Embryonic facial prominence (tissue), 1 donor: ENCODE data around the gene RBM6.
"Not testable (repeated sequence)": the region's sequence is repeated elsewhere in the genome, so short reads cannot be mapped to it uniquely, and the experiment has no call there.

Experiments used
- DNase-seq: peaks from one replicate; pipeline ENCODE4 v3.0.0-alpha.2; 2016; ENCODE audit errors: extremely low spot score

The RBM6 gene

DNA sequence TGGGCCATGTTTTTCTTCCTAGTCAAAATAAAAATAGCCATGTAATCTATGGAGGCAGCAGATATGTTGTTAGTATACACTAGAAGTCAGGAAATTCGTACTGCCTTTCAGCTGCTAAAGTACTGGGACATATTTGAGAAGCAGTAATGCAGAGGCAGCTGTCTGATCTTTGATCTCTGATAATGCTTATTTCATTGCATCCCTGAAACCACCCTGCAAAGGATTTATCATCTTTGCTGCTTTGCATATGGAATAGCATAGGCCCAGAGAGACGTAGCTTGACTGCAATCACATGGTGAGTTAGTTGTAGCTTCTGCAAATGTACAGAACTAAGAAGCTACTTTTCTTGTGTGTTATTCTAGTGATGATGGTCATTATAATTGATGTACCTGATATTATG, 52.4 kb downstream of the RBM6 start:
- DNase-seq, result no peak

DNA sequence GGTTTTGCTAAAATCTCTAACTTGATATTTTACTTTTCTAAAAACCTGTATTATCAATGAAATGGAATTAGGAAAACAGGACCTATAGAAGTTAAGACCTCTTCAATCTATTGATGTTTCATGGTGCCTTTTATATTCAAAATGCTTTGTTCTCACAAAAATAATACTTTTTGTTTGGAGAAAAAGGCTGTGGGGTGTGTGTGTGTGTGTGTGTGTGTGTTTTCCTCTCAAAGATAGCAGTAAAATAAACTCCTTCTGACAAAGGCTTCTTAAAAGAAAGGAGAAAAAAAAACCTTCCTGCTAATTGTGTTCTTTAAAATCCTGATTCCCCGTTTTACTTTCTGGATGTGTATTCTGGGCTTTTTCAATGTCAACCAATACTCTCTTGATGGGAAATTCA, 54.5 kb downstream of the RBM6 start:
- DNase-seq, result no peak

DNA sequence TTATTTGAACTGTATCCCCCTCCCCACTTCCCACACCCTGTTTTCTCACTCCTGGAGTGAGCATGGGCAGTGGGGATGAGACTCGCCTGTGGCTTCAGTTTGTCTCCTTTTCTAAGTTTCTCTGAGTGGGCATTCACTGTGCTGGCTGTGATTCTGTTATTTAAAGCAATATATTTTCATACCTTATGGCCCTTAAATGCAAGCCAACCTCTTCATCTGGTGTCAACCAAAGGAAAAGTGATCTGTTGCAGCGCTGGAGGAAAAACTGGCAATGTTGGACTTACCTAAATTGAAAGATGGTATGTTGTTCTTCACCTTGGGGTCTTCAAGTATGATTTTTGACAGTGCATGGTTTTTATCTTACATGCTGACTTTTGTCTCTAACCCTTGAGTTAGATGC, 56.1 kb downstream of the RBM6 start:
- no peak for DNase-seq

DNA sequence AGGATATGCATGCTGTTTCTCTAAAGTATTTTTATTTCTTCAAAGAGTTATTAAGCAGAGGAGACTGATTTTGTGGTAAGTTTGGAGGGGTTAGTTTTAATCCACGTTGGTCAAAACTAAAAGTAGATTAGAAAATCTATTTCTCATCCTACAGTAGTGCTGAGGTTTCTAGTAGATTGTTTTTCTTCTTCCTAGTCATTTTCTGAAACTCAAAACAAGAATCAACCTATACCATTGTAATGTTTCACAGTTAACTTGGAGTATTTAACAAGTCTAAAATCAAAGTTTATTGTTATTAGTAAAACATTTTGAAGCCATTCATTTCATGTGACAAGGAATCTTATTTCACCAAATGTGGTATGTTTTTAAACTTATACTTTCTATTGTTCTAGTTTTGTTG, 57.9 kb downstream of the RBM6 start:
- no peak for DNase-seq

DNA sequence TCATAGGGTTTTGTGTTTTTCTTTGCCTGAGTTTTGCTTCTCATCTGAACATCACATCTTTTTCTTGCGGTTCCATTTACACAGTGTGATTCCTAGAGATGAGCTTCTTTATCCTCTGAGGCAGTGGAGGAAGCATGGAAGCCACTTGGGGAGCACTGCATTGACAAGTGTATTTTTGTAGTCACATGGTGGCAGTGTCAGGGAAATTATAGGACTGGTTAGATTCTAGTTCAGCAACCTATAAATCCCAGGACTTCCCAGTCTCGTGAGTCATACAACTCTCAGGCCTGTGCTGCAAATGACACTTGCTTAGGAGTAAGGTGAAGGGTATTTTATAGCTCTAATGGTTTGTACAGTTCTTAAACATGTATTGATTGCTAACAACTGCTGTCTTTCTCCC, 58.4 kb downstream of the RBM6 start:
- DNase-seq, result no peak

DNA sequence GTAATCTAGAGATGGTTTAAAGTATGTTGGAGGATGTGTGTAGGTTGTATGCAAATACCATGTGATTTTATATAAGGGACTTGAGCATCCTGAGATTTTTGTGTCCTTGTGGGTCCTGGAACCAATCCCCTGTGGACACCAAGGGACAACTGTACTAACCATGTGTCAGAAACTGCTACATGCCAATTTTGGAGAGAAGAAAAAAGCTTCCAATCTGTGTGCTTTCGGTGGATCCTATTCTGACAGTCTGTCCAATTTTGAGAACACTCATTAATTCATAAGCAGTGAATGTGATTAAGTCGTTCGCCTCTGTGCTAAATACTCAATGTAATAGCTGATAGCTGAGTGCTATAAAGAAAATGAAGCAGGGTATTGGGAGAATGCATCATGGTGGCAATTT, 61.6 kb downstream of the RBM6 start:
- DNase-seq, result no peak

DNA sequence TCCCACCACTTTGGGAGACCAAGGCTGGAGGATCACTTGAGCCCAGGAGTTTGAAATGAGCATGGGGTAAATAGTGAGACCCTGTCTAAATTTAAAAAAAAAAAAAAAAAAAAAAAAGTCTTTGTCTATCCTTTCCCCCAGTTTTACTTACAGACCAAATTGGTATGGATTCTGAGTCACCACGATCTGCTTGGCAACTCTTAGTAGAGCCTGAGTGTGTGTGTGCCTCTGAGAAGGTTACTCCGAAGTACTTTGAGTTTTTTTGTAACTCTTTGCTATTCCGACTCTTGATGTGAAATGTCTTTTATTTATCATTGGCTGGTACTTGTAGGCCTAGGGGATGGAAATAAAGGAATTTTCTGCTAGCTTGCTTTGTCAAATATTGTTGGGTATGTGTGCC, 63.3 kb downstream of the RBM6 start:
- no peak for DNase-seq

DNA sequence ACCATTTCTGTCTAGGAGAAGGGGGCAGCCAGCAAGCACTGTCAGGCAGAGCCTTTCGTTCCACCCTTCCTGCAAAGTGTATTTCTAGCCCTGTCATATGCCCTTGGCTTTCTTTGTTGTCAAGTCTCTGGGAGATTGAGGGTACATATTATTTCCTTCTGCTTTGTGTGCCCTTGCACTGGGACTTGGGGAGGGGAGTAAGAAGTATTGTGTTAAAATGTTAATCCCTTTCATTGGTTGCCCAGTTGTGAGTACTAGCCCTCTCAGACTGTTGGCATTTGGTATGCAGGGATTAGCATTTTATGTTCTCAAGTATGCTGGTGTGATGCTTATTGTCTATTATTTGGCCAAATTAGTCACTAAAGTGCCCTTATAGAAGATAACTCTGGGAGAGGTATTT, 63.9 kb downstream of the RBM6 start:
- no peak for DNase-seq

DNA sequence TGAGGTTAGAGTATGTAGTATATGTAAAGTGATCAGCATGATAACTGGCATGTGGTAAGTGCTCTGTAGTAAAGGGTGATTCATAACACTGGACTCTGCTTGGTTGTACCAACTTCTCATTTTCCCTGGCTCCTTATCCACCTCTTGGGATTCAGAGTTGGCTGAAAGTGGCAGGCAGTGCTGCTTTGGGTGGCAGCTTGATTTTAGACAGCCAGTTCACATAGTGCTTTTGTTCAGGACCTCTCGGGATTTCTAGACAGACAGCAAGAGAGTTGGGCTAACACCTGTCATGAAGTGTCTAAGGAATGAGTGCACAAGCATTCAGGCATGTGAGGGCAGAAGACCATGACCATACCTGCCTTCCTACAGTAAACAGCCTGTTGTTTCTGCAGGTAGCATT, 69.0 kb downstream of the RBM6 start:
- no peak for DNase-seq

DNA sequence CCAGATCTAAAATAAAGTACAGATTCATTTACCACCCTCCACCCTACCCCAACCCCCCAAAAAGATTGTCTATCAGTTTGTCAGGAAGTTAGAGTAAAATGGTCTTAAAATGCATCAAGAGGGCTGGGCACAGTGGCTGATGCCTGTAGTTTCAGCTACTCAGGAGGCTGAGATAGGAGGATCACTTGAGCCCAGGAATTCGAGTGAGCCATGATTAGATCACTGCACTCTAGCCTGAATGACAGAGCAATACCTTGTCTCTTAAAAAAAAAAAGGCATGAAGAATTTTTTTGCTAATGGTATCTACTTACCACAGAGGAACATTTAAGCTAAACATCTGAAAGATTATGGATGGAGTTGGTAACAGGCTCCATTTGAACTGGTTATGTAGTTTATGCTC, 71.0 kb downstream of the RBM6 start:
- DNase-seq, result no peak

DNA sequence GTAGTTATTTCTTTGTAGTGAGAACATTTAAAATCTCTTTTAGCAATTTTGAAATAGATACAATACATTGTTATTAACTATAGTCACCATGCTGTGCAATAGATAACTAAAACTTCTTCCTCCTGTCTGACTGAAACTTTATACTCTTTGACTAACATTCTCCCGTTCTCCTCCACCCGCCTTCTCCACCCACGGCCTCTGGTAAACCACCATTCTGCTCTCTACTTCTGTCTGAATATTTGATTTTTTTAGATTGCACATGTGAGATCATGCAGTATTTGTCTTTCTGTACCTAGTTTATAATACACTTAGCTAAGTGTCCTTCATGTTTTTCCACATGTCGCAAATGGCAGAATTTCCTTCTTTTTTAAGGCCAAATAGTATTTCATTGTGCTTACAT, 76.0 kb downstream of the RBM6 start:
- DNase-seq, result no peak

DNA sequence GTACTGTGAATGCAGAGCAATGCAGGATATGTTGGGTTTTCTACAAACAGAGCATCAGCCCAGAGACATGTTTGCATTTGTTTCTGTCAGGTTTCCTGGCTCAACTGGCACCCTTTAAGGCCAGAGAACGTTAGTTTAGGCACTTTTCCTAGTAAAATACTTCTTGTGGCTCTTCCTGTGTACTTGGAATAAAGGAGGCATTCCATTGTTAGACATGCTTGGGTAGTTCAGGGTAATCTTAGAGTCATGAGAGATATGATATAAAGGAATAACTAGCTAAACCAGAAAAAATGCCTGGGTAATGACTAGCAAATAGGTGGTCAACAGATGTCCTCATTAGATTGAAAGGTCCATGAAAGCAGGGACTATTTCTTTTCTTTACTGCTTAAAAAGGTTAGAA, 88.4 kb downstream of the RBM6 start:
- no peak for DNase-seq

DNA sequence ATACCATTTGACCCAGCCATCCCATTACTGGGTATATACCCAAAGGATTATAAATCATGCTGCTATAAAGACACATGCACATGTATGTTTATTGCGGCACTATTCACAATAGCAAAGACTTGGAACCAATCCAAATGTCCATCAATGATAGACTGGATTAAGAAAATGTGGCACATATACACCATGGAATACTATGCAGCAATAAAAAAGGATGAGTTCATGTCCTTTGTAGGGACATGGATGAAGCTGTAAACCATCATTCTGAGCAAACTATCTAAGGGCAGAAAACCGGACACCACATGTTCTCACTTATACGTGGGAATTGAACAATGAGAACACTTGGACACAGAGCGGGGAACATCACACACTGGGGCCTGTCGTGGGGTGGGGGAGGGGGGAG, 91.3 kb downstream of the RBM6 start:
- DNase-seq, result not testable (repeated sequence)

DNA sequence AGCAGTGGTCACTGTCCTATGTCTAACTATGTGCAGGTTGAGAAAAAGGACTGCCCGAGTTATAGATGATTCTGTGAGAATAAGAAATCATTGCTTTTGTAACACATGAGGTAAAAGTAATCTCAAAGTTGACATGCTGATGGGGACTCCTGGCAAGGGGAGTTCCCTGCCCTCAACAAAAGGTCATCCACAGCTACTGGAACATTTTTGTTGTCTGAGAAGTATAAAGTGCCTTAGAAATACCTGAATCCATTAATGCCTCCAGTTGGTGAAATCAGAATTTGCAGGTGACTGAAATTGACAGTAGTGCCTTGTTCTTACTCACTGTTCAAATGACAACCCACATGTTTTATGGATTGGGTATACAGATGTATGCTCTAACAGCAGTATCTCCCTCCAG, 105.0 kb downstream of the RBM6 start:
- DNase-seq, result no peak

DNA sequence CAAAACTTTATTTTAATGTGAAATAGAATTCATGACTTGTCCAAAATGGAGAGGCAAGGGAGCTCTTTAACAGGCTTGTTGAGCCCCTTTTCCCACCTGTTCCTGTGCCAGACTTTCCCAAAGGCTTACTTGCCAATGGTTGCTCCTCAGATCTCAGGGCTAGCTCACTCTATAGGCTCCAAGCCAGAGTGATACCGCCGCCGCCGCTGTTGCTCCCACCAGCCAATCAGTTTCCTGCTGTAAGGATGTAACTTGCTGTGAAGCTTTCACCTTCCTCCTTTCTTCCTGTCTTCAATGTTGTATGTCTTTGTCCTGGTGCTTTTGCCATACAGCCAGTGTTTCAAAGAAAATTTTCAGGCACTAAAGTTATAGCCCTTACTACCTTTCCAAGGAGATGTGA, 107.5 kb downstream of the RBM6 start:
- DNase-seq, result no peak

DNA sequence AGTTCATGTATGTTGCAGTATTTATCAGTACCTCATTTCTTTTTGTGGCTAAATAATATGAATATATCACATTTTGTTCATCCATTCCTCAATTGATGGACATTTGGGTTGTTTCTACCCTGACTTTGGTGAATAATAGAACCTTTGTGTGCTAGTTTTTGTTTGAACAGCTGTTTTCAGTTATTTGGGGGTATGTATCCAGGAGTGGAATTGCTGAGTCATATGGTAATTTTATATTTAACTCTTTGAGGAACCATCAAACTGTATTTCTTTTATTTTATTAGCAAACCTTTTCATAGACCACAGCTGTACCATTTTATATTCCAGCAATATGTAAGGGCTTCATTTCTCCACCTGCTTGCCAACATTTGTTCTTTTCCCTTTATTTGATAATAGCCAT, 110.4 kb downstream of the RBM6 start:
- DNase-seq, result peak; percentile 29

DNA sequence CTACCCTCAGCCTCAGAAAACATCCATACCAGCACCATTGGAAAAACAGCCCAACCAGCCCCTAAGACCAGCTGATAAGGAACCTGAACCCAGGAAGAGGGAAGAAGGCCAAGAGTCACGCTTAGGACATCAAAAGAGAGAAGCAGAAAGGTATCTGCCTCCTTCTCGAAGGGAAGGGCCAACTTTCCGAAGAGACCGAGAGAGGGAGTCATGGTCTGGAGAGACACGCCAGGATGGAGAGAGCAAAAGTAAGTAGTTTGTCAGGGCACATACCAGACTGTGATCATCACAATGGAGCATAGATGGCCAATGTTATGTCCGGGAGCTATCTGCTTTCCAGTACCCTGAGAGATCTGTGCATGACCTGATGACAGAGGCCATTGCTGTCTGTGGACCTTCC, 117.8 kb downstream of the RBM6 start:
- DNase-seq, result no peak

DNA sequence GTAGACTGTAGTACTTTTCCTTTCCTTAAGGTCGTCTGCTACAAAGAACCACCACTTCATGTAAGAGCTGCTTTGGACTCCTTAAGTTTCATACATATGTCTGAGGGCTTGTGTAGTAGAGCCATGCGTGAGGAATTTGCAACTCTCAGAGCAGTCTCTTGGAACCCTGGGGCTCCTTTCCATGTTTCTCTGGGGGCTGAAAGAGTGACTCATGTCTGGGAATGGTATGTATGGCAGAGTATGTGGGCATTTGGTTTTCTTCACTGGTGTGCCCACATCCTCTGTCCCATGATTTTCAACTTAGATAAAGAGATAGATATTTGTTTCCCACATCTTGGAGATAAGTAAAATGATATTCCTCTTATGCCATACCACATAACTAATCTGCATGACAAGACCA, 128.2 kb downstream of the RBM6 start:
- no peak for DNase-seq

DNA sequence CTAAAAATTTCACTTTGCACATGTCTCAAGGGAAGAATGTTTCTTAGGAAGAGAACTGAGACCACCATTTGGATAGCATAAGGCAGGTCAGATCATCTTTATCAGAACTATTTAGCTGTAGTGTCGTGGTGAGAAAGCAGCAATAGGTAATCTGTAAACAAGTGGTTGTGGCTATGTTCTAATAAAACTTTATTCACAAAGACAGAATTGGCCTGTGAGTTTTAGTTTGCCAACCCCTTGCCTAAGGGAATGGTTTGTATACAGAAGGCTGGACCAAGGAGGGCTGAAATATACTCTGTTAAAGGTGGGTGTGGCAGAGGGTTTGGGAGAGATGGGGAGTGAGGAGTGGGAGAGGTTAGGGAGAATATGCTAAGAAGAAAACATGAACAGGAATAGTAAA, 138.1 kb downstream of the RBM6 start:
- no peak for DNase-seq

DNA sequence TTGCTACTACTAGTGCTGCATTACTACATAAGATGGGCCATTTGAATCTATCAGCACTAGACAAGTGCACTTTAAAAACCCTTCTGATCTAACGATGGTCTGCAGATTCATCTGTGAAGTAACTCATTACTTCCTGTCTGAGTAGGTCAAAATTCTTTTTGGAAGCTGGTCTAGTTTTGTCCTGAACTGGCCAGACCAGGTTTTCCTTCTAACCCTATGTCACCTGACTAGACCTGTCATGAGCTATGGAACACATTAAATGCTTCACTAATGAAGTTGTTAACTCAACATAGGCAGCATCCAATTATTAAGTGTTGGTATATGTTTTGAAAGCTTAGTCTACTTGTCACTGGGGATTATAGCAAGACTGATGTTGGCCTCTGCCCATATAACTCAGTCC, 138.7 kb downstream of the RBM6 start:
- no peak for DNase-seq

DNA sequence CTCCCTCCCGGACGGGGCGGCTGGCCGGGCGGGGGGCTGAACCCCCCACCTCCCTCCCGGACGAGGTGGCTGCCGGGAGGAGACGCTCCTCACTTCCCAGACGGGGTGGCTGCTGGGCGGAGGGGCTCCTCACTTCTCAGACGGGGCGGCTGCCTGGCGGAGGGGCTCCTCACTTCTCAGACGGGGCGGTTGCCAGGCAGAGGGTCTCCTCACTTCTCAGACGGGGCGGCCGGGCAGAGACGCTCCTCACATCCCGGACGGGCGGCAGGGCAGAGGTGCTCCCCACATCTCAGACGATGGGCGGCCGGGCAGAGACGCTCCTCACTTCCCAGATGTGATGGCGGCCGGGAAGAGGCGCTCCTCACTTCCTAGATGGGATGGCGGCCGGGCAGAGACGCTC, 145.0 kb downstream of the RBM6 start:
- DNase-seq, result not testable (repeated sequence)

DNA sequence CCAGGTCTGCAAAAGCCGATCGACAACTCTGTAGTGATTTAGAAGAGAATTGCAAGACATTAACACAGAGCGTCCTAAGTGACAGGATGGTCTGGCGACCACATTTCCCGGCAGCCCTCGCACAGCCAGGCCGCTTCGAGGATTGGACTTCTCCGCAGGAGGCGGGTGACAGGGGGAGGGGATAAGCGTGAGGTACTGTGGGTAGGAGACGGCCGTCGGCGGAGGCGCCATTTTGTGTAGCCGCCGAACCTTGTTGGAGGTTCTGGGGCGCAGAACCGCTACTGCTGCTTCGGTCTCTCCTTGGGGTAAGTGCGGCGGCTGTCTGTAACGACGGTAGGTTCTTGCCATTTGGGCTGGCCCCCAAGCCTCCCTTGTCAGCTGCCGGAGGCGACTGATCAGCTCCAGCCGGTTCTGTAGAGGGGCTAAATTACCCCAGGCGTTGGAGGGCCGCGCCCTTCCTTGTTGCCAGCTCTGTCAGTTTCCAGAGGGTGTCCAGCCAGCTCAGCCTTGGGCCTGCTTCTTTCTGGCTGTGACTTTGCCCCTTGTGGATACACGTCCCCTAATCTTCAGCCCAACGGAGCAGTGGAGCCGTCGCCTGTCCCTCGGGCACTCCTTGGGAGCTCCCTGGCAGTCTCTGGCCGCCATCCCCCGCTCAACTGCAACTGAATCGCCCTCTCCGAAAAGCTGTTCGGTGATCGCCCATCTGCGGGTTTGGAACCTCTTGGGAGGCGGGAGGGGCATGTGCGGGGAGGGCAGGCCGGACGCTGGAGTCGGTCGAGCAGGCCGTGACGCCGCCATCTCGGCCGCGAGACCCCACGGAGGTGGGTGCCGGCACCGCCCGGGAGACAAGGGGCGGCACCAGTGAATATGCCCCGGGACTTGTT, 149.0 kb downstream of the RBM6 start, which contains the start of gene RBM5:
Gene RBM5, plus strand, starts transcription at position 195 of the 884 bp plus-strand sequence. CDS start 1,516 bp downstream, outside the sequence.
- peak; percentile 88 for DNase-seq

DNA sequence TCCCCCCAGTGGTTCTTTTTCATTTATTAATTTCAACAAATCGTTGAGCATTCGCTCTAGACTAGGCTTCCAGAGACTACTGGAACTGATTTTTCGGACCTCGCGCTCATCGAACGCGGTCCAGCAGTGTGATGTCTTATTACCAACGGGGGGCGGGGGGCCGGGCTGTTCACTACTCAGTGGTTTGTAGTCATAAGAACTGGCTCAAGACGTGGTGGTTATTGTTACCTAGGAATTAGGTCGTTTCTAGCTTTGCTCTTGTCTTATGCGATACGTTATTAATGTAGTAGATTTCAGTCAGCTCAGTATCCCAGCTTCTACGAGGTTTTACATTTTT, 149.6 kb downstream of the RBM6 start:
- no peak for DNase-seq

DNA sequence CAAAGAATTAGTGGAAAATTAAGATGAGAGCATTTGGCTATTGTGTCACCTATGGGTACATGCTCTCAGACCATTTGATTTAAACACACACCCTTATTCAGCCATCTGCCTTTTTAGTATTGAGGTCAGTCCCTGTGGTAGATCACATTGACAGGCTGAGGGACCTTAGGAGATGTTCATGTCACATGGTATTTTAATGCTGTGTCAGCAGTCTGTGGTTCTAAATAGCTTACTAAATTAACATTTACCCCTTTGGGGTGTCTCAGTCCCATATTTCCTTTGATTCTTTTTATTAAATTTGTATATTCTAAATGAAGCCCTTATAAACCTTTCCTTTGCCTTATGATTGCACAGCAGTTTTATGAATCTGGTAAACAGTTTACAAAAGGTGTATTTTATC, 151.0 kb downstream of the RBM6 start:
- DNase-seq, result no peak
